ENCODE results near the gene NME7. TPM values are rescaled to one million over a fixed set of nuclear protein-coding genes. Genes with fewer than 3 reads are reported as not detected.

The NME7 gene, protein sequence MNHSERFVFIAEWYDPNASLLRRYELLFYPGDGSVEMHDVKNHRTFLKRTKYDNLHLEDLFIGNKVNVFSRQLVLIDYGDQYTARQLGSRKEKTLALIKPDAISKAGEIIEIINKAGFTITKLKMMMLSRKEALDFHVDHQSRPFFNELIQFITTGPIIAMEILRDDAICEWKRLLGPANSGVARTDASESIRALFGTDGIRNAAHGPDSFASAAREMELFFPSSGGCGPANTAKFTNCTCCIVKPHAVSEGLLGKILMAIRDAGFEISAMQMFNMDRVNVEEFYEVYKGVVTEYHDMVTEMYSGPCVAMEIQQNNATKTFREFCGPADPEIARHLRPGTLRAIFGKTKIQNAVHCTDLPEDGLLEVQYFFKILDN
- 12.2 and 17.7 TPM in 2 replicates for total RNA-seq

DNA sequence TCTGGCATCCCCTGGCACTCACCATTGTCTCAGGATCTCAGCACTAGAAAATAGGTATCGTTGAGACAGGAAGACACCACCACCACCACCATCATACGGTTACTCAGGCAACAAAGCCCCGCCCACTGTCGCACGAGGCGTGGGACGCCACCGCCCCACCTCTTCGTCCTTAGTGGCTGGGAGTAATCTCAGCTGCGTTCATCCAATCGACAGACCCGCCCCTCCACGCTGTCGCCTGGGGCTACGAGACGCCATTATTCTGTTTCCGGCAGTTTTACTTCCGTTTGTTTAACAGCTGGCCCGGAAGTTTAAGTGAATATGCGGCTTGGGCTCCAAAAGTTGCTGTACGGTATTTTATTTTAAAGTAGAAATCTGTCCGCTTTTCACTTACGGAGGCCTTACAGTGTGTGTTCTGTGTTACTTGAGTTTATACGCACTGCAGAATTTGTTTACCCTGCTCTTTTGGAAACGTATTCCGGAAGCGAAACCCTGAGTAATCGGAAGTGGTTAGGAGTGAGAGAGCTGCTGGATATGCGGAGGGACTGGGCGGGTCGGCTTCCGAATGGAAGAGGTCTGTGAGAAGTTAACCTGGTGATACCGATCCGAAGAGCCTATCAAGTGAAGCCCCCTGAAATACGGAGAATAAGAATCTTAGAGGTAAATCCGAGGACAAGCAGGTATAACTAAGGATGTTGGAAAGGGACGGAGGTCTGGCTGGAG, at the start of gene NME7, which contains the start of gene BLZF1:
TSS of gene NME7 (minus strand) at position 112 of the 720 bp plus-strand sequence. CDS start at position 25, 87 bp downstream.
TSS of gene BLZF1 (plus strand) at position 510 of the 720 bp plus-strand sequence. CDS start 1,328 bp downstream, outside the sequence.

DNA sequence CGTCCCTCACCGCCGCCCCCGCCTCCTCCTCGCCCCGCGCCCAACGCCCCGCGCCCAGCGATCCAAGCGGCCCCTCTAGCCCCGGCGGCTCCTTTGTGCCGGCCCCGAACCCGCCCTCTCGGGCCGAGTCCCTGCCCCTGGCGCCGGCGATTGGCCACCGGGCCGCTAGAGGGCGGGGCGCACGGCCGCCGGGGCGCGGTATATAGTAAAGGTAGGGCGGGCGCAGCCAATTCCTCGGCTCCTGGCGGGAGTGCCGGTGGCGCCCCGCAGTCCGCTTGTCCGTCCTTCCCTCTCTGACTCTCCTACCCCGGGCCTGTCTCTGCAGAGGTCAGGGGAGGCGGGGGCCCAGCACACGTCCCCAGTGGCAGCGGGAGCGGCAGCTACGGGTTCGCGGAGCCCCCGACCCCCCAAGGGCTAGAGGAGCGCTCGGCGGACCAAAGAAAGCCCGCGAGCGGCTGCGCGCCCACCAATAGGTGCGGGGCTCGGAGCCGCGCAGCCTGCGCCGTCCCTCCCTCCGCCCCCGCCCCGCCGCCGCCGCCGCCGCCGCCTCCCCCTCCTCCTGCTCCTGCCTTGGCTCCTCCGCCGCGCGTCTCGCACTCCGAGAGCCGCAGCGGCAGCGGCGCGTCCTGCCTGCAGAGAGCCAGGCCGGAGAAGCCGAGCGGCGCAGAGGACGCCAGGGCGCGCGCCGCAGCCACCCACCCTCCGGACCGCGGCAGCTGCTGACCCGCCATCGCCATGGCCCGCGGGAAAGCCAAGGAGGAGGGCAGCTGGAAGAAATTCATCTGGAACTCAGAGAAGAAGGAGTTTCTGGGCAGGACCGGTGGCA, 261.3 kb downstream of the NME7 start, which contains the start of gene ATP1B1:
TSS of gene ATP1B1 (plus strand) at position 596 of the 826 bp plus-strand sequence. CDS start at position 736, 140 bp downstream.

Other genes with a start within 250 kb of the NME7 start
- 21.5 and 31.2 TPM in 2 replicates for gene BLZF1, start 398 bp upstream of the NME7 start, total RNA-seq
- gene CCDC181, start 59.7 kb upstream of the NME7 start, total RNA-seq = 0.09 and 0.14 TPM in 2 replicates
- gene SLC19A2, start 118.1 kb upstream of the NME7 start, total RNA-seq = 8.1 and 10.7 TPM in 2 replicates
- under 0.01 TPM in 1 of 2 replicates, not detected in the other for gene F5, start 218.7 kb upstream of the NME7 start, total RNA-seq

All from smooth muscle cell of bladder (primary cell).